OCI-M1 (cell line): ENCODE measurements around the gene ZBED4.
A peak's percentile ranks its signal among the peaks of the same experiment; 100 is the strongest.

Source experiments
- DNase-seq: peaks from one replicate; lab custom pipeline; 2025; lab: John Stamatoyannopoulos, UW

The ZBED4 gene

DNA sequence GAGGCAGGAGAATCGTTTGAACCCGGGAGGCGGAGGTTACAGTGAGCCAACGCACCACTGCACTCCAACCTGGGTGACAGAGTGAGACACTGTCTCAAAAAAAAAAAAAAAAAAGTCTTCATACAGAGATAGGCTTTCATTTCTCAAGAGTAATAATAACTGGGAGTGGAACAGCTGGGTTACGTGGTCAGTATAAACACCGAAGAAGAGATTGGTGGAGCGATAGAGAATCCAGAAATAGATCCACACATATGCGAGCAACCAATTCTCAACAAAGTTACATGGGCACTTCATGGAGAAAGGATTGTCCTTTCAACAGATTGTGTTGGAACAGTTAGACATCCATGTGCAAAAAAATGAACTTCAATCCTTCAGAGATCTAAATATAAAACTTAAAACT is 24.6 kb downstream of the ZBED4 start:
- DNase-seq: no peak

DNA sequence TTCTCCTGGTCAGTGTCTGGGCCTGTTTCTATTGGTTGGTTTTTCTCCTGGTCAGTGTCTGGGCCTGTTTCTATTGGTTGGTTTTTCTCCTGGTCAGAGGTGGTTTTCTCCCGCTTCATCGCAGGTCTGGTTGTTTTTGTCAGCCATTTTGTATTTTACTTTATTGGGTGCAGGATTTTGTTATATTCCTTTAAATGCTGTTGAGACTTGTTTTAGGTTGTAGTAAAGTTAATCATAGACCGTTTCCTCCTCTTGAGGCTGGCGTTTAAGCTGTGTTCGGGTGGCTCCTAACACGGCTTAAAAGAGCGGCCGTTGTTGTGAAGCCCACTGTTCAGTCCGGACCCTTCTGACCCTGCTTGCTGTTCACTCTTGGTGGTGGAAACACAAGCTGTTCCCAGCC is 26.2 kb downstream of the ZBED4 start:
- DNase-seq: no peak

DNA sequence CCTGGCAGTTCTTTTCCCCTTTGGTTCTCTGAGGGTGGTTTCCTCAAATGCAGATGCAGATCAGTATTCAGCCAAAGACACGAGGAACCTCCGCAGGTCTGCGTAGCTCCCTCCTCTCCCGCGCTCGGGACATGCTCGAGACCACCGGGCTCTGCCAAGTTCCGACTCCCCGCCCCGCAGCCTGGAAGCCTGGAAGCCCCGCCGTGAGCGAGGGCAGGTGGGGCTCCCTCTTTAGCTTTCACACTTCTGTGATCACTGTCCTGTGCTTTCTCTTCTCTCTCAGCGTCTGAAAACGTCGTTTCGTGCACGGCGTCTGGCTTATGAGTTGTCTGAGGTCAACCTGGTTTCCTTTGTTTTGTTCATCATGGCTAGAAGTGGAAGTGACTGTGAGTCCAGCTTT is 26.6 kb downstream of the ZBED4 start:
- DNase-seq: peak; percentile 63

DNA sequence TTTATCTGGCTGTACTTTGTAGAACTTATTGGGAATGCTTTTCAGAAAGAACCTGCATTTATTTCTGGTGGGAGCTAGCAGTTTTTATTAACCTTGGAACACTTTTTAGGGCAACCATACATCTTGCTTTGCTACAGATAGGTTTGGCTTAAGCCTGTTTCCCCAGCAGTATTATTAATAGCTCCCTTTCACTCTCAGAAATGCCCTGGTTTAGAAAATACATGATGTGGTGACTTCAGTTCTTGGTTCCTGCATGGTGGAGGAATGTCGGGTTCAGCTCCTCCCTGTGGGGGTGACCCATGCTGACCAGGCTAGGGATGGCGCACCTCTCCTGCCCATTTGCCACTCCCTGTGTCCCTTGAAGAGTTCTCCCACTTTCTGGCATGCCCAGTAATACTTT is 28.2 kb downstream of the ZBED4 start:
- no peak for DNase-seq

DNA sequence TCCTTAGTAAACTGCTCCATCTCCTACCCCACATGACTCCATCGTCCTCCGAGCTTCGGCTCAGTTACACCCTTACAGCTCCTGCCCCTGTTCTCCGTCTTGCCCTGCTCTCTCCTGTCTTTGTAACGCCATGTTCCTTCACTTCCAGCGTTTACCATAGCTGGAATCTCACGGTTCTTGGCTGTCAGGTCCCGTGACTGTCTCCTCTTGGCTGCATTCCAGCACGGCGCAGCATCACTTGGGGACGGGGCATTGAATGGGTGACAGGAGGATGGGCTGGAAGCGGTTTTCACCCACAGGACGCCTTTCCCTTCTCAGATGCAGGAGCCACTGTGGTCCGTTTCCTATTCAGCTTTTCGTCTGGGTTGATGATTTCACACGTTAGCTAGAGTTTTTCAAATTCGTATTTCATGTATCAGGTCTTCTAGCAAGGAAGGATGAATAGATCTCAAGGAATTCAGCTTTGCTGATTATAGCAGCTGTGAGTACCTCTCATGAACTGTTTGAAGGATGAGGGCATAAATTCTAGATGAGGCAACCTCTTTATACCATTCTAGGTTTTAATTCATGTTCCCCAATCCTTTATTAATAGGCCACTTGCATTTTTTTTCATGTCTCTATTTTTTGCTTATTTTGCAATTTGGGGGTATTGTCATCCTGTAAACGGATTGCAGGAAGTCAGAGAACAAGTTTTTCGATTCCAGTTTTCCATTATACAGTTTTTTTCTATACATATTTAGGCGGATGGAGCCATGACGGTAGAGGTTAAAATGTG is 29.1 kb downstream of the ZBED4 start:
- DNase-seq: no peak

DNA sequence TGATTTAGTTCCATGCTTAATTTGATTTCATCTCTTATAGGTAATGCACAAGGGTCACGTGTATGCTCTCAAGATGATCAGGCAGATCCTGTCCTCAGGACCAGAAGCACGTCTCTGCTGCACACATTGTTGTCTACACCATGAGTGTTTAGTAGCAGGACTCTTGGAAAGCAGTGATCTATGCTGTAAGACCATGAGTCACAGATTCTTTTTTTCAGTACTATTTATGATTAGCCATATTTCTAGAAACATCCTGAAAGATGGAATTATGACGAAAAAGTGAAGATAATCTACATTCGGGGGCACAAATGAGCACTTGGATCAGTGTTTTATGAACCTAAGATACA is 29.6 kb downstream of the ZBED4 start:
- no peak for DNase-seq

DNA sequence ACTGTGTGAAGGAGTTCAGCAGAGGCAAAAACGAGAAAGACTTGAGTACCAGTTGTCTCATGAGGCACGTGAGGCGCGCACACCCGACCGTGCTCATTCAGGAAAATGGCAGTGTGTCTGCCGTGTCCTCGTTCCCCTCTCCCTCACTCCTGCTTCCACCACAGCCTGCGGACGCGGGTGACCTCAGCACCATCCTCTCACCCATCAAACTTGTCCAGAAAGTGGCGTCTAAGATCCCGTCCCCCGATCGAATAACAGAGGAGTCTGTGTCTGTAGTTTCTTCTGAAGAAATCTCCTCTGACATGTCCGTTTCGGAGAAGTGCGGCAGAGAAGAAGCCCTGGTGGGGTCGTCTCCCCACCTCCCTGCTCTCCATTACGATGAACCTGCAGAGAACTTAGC is 30.4 kb downstream of the ZBED4 start:
- no peak for DNase-seq

DNA sequence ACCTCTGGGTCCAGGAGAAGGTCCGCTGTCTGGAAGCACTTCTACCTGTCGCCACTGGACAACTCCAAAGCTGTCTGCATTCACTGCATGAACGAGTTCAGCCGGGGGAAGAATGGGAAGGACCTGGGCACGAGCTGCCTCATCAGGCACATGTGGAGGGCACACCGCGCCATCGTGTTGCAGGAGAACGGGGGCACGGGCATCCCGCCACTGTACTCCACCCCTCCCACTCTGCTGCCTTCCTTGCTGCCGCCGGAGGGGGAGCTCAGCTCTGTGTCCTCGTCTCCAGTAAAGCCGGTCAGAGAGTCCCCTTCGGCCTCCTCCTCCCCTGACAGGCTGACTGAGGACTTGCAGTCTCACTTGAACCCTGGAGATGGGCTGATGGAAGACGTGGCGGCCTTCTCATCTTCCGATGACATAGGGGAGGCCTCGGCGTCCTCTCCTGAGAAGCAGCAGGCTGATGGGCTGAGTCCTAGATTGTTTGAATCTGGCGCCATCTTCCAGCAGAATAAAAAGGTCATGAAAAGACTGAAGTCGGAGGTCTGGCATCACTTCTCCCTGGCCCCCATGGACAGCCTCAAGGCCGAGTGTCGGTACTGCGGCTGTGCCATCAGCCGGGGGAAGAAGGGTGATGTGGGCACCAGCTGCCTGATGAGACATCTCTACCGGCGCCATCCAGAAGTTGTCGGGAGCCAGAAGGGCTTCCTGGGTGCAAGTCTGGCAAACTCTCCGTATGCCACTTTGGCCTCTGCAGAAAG is 31.0 kb downstream of the ZBED4 start:
- DNase-seq: no peak

DNA sequence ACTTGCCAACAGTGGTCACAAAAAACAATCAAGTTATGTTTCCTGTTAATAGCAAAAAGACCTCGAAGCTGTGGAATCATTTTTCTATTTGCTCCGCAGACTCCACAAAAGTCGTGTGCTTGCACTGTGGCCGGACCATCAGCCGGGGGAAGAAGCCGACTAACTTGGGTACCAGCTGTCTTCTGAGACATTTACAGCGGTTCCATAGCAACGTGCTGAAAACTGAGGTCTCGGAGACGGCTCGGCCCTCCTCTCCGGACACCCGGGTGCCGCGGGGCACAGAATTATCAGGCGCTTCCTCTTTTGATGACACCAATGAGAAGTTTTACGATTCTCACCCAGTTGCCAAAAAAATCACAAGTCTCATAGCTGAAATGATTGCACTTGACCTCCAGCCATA is 31.6 kb downstream of the ZBED4 start:
- no peak for DNase-seq

DNA sequence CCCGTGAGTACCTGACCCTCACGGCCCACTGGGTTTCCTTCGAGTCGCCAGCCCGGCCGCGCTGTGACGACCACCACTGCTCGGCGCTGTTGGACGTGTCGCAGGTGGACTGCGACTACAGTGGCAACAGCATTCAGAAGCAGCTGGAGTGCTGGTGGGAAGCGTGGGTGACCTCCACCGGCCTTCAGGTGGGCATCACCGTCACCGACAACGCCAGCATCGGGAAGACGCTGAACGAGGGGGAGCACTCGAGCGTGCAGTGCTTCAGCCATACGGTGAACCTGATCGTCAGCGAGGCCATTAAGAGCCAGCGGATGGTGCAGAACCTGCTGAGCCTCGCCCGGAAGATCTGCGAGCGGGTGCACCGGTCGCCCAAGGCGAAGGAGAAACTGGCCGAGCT is 32.2 kb downstream of the ZBED4 start:
- no peak for DNase-seq

DNA sequence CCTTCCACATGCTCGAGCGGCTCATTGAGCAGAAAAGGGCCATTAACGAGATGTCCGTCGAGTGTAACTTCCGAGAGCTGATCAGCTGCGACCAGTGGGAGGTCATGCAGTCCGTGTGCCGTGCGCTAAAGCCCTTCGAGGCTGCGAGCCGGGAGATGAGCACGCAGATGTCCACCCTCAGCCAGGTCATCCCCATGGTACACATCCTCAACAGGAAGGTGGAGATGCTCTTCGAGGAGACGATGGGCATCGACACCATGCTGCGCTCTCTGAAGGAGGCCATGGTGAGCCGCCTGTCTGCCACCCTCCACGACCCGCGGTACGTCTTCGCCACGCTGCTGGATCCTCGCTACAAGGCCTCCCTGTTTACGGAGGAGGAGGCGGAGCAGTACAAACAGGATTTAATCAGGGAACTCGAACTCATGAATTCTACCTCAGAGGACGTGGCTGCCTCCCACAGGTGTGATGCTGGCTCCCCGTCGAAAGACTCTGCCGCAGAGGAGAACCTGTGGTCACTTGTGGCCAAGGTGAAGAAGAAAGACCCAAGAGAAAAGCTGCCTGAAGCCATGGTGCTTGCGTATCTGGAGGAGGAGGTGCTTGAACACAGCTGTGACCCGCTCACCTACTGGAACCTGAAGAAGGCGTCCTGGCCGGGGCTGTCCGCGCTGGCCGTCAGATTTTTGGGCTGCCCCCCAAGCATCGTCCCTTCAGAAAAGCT is 32.9 kb downstream of the ZBED4 start:
- no peak for DNase-seq

DNA sequence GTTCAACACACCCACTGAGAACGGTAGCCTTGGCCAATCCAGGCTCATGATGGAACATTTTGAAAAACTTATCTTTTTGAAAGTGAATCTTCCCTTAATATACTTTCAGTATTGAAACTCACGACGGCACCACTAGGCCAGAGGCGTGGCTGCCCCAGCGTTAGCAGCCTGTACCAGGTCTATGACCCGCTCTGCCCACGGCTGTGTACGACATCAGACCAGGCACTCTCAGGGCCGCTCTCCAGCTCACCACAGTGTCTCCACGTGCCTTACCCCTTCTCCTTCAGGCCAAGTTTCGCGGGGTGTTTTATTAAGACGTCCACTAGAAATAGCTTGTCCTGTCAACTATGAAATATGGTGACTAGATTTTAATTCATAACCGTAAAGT is 33.4 kb downstream of the ZBED4 start:
- DNase-seq: no peak

DNA sequence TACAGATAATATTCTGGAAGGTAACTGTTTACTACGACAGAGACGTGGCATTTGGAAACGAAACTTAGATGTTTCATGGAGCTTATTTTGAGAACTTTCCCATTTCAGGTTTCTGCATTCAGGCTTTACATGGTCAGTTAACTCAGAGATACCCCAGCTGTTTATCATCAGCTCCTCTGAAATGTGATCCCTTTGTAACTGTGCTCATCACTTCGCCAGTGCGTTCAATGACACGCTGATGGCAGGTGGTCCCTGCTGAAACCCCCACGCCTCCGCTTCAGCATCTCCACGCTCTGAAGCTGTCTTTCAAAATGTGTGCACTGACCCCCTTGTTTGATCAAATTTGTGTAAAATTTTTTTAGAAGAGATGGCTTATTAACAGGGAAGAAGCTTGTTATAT is 34.1 kb downstream of the ZBED4 start:
- DNase-seq: no peak

DNA sequence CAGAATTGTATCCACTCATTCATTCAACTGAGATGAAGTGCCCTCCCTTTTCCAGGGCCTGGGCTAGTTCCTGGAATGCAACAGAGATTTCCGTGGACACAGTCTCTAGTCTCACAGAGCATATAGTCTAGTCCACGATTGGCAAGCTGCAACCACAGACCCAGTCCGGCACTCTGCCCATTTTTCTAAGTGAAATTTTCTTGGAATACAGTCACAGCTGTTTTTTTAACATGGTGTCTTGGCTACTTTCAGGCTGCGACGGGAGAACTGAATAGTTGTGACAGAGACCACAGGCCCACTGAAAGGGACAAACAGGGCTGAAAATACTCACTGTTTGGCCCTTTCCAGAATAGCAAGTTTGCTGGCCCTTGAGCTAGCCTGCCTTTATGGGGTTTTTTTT is 35.4 kb downstream of the ZBED4 start:
- no peak for DNase-seq

DNA sequence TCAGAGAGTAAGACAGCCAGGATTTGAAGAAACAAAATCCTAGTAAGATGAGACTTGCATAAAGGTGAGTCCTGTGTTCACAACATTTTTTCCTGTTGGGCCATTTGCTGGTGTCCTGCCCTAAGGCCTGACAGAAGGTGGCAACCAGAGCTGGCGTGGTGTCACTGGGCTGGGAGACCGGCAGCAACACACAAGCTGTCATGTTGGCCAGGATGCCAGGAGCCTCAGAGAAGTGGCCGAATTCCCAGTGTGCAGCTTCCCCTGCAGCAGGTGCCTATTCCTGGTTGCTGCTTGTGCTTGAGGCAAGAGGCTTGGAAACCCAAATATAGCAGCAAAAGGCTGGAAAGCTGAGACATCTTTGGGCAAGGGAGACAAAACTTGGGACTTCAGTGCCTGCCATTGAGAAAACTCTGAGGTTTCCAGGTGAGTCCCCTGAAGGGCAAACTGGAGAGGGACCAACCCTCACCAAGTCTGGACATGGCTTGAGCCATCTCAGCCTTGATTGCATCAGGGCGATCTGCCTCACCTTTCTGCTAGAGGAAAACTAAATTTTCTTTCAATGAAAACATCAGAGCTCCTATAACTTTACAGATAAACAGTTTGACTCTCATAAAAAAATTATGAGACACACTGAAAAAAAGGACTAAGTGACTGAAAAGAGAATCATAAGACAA is 38.7 kb downstream of the ZBED4 start:
- DNase-seq: no peak

DNA sequence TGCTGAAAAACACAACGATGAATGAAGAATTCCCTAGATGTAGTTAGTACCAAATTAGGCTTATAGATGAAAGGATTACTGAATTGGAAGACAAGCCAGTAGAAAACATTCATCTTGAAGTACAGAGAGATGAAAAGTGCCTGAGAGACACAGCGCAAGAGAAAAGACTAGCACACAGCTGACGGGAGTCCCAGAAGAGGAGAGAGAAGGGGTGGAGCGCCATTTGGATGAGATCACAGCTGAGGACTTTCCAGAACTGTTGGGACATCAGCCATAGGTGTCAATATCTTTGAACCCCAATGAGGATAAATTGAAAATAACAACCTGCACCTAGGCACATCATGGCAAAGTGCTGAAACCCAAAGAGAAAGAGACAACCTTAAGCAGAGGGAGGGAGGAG is 39.4 kb downstream of the ZBED4 start:
- no peak for DNase-seq

DNA sequence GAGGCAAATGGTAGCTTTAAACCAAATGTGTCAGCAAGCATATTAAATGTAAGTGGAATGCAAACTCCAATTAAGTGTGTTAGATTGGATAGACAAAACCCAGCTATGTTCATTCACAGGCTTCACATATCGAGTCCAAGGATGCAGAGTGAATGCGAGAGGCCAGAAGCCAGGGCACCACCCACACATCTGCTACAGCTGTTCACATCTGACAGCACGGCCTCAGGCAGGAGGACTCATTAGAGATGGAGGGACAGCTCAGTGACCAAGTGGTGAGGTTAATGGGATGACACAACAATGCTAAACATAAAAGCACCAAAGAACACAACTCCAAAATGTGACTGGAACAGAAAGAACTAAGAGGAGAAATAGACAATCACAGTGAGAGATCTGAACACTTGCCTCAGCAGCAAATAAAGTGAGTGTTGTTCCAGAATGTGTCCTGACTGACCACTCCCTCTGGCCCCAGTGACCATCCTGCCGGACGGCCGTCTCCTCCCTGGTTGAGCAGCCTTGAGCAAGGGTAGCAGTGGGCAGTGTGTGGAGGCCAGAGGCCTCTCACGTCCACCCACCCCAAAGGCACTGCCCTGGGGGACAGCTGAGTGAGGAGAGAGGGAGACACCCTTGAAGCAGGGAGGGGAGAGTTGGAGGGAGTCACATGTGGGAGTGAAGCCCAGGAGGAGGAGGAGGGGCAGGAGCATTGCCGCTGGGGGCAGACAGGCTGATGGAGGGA is 40.8 kb downstream of the ZBED4 start:
- DNase-seq: no peak

DNA sequence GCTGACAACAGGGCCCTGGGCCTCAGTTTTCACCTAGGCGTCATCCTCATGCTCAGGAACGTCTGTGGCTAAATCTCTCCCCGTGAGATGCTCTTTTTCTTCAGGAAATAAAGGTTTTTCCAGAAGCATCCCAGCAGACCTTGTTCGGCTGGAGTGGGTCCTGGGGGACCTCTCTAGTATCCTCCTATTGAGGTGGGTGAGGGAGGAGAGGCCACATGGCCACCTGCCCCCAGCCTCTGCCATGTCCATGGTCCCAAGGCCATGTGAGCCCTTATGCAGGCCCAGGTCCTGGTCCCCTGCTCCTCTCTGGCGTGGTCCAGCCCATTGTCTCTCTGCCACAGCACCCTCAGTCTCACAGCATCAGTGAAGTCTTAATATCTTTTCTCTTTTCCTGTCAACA is 42.6 kb downstream of the ZBED4 start:
- DNase-seq: no peak

DNA sequence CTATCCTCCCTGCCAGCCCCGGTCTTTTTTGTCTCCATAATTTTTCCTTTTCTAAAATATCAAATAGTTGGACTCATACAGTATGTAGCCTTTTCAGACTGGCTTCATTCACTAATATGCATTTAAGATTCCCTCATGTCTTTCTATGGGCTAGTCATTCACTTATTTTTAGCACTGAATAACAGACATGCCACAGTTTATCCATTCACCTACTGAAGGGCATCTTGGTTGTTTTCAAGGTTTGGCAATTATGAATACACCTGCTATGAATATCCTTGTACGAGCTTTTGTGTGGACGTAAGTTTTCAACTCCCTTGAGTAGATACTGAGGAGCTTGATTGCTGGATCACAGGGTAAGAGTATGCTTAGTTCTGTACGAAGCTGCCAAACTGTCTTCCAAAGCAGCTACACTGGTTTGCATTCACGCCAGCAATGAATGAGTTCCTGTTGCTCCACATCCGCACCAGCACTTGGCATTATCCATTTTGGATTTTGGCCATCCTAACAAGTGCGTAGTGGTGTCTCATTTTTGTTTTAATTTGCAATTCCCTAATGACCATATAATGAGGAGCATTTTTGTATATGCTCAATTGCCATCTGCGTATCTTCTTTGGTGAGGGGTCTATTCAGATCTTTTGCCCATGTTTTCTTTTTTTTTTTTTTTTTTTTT is 43.5 kb downstream of the ZBED4 start:
- no peak for DNase-seq

DNA sequence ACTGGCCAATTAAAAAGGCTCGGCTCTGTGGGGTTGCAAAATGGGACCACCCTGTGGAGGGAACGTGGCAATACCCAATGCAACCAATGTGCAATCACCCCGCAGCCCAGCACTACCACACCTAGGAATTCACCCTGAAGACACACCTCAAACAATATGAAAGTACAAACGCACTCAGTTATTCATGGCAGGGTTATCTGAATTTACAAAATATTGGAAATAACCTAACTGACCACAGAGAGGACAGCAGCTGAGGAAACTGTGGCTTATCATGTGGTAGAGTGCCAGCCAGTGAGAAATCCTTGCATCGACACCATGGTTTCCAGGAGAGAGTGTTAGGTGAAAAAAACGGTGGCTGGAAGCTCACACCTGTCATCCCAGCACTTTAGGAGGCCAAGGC is 45.9 kb downstream of the ZBED4 start:
- no peak for DNase-seq

DNA sequence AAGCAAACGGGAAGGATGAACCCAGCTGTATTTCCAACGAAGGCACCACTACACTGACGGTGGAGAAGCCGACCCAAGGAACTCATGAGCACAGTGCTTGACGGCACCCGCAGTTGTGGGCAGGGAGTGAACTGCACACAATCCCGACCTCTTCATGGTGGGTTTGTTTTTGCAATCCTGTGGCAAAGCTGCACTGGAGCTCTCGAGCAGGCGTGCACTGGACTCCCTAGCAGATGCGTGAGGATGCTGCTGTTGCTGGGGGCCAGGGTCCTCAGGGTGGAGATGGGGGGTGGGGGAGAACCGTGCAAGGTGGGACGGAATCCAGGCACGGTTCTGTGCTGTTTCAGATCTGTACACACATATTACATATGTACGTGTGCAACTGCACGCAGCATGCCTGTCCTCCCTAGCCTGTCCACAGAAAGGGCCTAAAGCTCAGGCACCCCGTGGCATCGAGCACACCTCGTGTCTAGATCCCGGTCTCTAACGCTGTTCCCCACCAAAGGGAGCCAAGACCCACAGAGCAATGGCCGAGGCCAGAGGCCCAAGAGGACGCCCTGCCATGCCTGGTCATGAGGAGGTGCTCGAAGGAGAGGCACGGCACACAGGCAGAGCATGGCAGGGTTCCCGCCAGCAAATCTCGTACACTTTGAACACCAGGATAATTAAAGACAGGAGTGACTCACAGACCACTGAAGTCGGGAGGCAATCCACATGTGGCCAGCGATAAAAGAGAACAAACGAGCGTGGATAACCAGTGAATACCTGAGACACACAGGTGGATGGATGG is 47.0 kb downstream of the ZBED4 start:
- no peak for DNase-seq
